ENCODE data around the gene DHX38. TPM values are rescaled to one million over a fixed set of nuclear protein-coding genes. Genes with fewer than 3 reads are reported as not detected.

The DHX38 gene
- total RNA-seq, 1 donor from 2014 or later, result 53.2 TPM

DNA sequence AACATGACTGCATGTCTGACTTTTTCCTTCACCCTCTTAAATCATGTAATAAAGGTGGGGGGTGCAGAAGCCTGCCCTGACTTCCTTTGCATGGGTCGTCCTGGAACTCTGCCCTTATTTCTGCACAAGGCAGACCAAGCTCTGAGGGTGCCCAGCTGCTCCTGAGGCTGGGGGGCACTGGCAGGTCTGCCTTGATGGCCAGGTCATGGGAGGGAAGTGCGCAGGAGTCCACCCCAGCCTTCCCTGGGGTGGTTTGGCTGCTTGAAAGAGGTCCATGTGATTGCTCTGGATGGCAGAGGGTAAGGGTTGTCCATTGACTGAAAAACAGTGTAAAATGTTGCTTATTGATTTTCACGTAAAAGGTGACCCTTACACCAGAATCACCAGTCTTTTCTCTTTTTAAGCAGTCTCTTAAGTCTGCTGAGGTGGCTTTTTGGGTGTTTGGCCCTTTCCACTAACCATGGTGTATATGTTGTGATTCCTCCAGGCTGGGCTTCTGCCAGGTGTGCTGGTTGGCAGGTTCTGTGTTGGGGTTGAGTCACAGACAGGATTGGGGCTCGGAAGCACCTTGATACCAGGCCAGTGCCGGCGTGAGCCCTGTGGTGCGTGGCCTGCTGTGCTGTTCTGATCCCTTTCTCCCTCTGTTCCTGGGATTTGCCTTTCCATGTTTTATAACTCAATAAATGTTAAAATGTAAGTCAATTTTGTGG lies 19.4 kb downstream of the DHX38 start:
- H3K27ac ChIP-seq (ENCODE audit: low read depth, low read length), result no peak overlapping the region
- H3K4me3 ChIP-seq (ENCODE audit: low read length in 3 of 3), result no peak overlapping the region
- H3K36me3 ChIP-seq (ENCODE audit: control insufficient read depth in 3 of 3, insufficient read depth in 3 of 3, low read length in 3 of 3), result peaks cover 44 to 54% (median 45%) of the 10 kb centered on the region in 3 donors

DNA sequence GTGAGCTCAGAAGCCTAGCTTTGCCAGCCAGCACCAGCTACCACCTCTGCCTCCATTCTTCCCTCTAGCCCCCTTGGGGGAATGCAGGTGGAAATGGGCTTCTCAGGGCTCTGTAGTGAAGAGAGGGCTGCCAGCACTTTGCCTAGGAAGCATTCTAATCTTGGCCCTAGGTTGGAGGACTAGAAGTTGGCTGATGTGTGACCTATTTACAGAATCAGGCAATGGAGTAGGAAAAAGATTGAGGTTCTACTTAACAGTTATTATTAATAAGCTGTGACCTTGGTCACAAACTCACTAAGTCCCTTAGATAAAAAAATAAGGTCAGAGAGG lies 19.9 kb downstream of the DHX38 start:
- no peaks in the 10 kb centered on the region for H3K27me3 ChIP-seq (ENCODE audit: control insufficient read depth in 3 of 3, insufficient read depth in 3 of 3, low read length in 3 of 3)
- H3K36me3 ChIP-seq (ENCODE audit: control insufficient read depth in 3 of 3, insufficient read depth in 3 of 3, low read length in 3 of 3), result peaks cover 39 to 49% (median 39%) of the 10 kb centered on the region in 3 donors
- H3K27ac ChIP-seq (ENCODE audit: low read depth, low read length), result no peak overlapping the region
- peak overlapping the region in 1 of 3 donors; percentile 16 for H3K9ac ChIP-seq (ENCODE audit: low read depth in 1 of 3, low read length in 3 of 3)
- H3K4me1 ChIP-seq (ENCODE audit: control insufficient read depth in 3 of 3, insufficient read depth in 3 of 3, low read length in 3 of 3), result no peaks in the 10 kb centered on the region
- no peak overlapping the region for H3K4me3 ChIP-seq (ENCODE audit: low read length in 3 of 3)
- no peaks in the 10 kb centered on the region for H3K9me3 ChIP-seq (ENCODE audit: control insufficient read depth in 3 of 3, low read length in 3 of 3)

More for the DNA sequence above, 19.4 kb downstream of the DHX38 start:
- no peaks in the 10 kb centered on the region for H3K27me3 ChIP-seq (ENCODE audit: control insufficient read depth in 3 of 3, insufficient read depth in 3 of 3, low read length in 3 of 3)
- no peaks in the 10 kb centered on the region for H3K9me3 ChIP-seq (ENCODE audit: control insufficient read depth in 3 of 3, low read length in 3 of 3)
- no peaks in the 10 kb centered on the region for H3K4me1 ChIP-seq (ENCODE audit: control insufficient read depth in 3 of 3, insufficient read depth in 3 of 3, low read length in 3 of 3)
- H3K9ac ChIP-seq (ENCODE audit: low read depth in 1 of 3, low read length in 3 of 3), result peak overlapping the region in 1 of 3 donors; percentile 16

DNA sequence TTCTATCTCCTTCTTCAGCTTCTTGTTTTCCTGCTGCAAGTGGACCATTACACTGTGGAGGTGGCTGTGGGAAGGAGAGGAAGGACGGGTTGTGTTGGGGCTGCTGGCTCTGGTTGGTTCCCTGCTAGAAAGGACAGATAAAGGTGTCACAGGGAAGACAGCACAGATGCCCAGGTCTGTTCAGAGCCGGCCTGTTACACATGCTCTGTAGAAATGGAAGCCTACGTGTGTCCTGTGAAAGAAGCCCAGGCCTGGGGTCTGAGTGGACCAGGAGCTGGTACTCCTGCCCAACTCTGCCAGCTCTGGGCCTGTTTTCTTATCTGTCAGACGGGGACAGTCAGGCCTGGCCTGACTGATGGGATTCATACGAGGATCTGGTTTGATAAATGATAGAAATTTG lies 26.4 kb downstream of the DHX38 start:
- no peak overlapping the region for H3K27ac ChIP-seq (ENCODE audit: low read depth, low read length)
- no peaks in the 10 kb centered on the region for H3K9me3 ChIP-seq (ENCODE audit: control insufficient read depth in 3 of 3, low read length in 3 of 3)
- no peaks in the 10 kb centered on the region for H3K27me3 ChIP-seq (ENCODE audit: control insufficient read depth in 3 of 3, insufficient read depth in 3 of 3, low read length in 3 of 3)
- H3K9ac ChIP-seq (ENCODE audit: low read depth in 1 of 3, low read length in 3 of 3), result no peak overlapping the region
- H3K36me3 ChIP-seq (ENCODE audit: control insufficient read depth in 3 of 3, insufficient read depth in 3 of 3, low read length in 3 of 3), result no peaks in the 10 kb centered on the region
- no peaks in the 10 kb centered on the region for H3K4me1 ChIP-seq (ENCODE audit: control insufficient read depth in 3 of 3, insufficient read depth in 3 of 3, low read length in 3 of 3)
- no peak overlapping the region for H3K4me3 ChIP-seq (ENCODE audit: low read length in 3 of 3)

DNA sequence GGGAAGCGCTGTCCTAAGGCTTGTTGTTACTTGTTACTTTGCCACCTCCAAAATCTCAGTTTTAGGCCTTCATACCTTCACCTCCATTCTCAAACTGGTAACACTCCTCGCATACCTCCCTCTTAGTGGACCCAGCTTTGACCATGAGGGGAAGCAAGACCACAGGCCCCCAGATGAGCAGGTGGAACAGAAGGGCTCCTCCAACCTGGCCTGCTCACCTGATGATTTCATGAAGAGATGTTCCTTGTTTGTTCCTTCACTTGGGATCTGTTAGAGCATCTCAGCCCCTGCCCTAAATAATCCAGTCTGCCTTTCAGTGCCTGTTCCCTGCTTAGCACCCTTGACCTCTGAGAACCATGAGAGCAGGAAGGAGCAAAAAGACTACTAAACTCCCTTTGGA lies 28.7 kb downstream of the DHX38 start:
- Histone ChIP-seq H3K9me3 (ENCODE audit: control insufficient read depth in 3 of 3, low read length in 3 of 3) (no peaks in the 10 kb centered on the region), H3K36me3 (ENCODE audit: control insufficient read depth in 3 of 3, insufficient read depth in 3 of 3, low read length in 3 of 3) (no peaks in the 10 kb centered on the region), H3K27ac (ENCODE audit: low read depth, low read length) (no peak overlapping the region), H3K9ac (ENCODE audit: low read depth in 1 of 3, low read length in 3 of 3) (no peak overlapping the region), H3K27me3 (ENCODE audit: control insufficient read depth in 3 of 3, insufficient read depth in 3 of 3, low read length in 3 of 3) (no peaks in the 10 kb centered on the region), H3K4me3 (ENCODE audit: low read length in 3 of 3) (no peak overlapping the region), H3K4me1 (ENCODE audit: control insufficient read depth in 3 of 3, insufficient read depth in 3 of 3, low read length in 3 of 3) (no peaks in the 10 kb centered on the region)

DNA sequence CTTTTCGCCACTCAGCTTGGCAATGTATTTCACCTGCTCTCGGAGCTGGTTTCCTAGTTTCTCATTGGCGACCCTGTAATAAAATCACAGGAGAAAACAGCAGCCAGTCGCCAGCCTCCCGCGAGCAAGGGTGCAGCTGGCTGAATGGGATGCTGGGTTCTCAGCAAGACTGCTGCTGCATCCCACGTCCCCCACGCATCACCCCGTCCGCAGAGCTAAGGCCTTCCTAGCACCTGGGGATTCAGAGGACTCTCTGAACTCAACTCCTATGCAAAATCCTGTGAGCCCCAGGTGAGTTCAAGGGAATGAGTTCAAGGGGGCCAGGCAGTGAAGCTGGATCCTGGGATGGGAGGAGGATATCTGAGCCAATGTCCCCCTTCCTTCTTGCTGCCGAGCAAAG lies 29.3 kb downstream of the DHX38 start:
- H3K36me3 ChIP-seq (ENCODE audit: control insufficient read depth in 3 of 3, insufficient read depth in 3 of 3, low read length in 3 of 3), result no peaks in the 10 kb centered on the region

DNA sequence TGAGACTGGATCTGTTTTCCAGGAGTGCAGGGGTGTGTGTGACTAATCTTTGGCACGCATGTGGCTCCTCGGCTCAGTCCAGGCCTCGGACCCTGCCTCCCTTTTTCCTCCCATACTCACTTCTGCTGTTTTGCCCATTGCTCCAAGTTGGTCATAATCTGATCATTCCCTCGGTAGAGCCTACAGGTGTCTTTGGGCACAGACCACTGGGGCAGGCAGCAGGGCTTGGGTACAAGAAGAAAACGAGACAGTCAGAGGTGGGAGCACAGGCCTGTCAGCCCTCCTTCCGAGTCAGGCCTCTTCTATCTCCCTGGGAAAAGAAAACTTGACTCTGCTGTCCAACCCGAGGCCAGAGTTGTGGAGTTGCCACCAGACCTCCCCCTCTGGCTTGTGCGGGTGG lies 29.8 kb downstream of the DHX38 start:
- H3K27ac ChIP-seq (ENCODE audit: low read depth, low read length), result no peak overlapping the region
- H3K36me3 ChIP-seq (ENCODE audit: control insufficient read depth in 3 of 3, insufficient read depth in 3 of 3, low read length in 3 of 3), result no peaks in the 10 kb centered on the region
- no peaks in the 10 kb centered on the region for H3K27me3 ChIP-seq (ENCODE audit: control insufficient read depth in 3 of 3, insufficient read depth in 3 of 3, low read length in 3 of 3)
- H3K9me3 ChIP-seq (ENCODE audit: control insufficient read depth in 3 of 3, low read length in 3 of 3), result no peaks in the 10 kb centered on the region
- no peak overlapping the region for H3K4me3 ChIP-seq (ENCODE audit: low read length in 3 of 3)
- H3K9ac ChIP-seq (ENCODE audit: low read depth in 1 of 3, low read length in 3 of 3), result no peak overlapping the region
- H3K4me1 ChIP-seq (ENCODE audit: control insufficient read depth in 3 of 3, insufficient read depth in 3 of 3, low read length in 3 of 3), result no peaks in the 10 kb centered on the region

More for the DNA sequence above, 29.3 kb downstream of the DHX38 start:
- Histone ChIP-seq H3K4me3 (ENCODE audit: low read length in 3 of 3) (no peak overlapping the region), H3K27me3 (ENCODE audit: control insufficient read depth in 3 of 3, insufficient read depth in 3 of 3, low read length in 3 of 3) (no peaks in the 10 kb centered on the region), H3K9ac (ENCODE audit: low read depth in 1 of 3, low read length in 3 of 3) (no peak overlapping the region), H3K27ac (ENCODE audit: low read depth, low read length) (no peak overlapping the region), H3K9me3 (ENCODE audit: control insufficient read depth in 3 of 3, low read length in 3 of 3) (no peaks in the 10 kb centered on the region), H3K4me1 (ENCODE audit: control insufficient read depth in 3 of 3, insufficient read depth in 3 of 3, low read length in 3 of 3) (no peaks in the 10 kb centered on the region)

DNA sequence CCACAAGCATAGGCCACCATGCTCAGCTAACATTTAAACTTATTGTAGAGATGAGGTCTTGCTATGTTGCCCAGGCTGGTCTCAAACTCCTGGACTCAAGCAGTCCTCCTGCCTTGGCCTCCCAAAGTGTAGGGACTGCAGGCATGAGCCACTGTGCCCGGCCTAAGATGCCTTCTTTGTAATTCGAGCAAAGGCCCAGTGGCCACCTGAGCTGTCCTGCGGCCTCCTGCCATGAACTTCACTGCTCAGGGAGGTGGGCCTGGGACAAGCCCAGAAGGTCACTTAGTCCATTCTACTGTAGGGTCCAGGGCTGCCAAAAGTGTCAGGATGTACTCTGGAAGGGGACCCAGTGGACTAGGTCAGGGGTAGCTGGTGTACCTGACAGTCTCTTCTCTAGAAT lies 30.5 kb downstream of the DHX38 start:
- Histone ChIP-seq H3K9me3 (ENCODE audit: control insufficient read depth in 3 of 3, low read length in 3 of 3) (no peaks in the 10 kb centered on the region), H3K36me3 (ENCODE audit: control insufficient read depth in 3 of 3, insufficient read depth in 3 of 3, low read length in 3 of 3) (no peaks in the 10 kb centered on the region), H3K9ac (ENCODE audit: low read depth in 1 of 3, low read length in 3 of 3) (no peak overlapping the region), H3K27ac (ENCODE audit: low read depth, low read length) (no peak overlapping the region), H3K4me1 (ENCODE audit: control insufficient read depth in 3 of 3, insufficient read depth in 3 of 3, low read length in 3 of 3) (no peaks in the 10 kb centered on the region), H3K27me3 (ENCODE audit: control insufficient read depth in 3 of 3, insufficient read depth in 3 of 3, low read length in 3 of 3) (no peaks in the 10 kb centered on the region), H3K4me3 (ENCODE audit: low read length in 3 of 3) (no peak overlapping the region)

DNA sequence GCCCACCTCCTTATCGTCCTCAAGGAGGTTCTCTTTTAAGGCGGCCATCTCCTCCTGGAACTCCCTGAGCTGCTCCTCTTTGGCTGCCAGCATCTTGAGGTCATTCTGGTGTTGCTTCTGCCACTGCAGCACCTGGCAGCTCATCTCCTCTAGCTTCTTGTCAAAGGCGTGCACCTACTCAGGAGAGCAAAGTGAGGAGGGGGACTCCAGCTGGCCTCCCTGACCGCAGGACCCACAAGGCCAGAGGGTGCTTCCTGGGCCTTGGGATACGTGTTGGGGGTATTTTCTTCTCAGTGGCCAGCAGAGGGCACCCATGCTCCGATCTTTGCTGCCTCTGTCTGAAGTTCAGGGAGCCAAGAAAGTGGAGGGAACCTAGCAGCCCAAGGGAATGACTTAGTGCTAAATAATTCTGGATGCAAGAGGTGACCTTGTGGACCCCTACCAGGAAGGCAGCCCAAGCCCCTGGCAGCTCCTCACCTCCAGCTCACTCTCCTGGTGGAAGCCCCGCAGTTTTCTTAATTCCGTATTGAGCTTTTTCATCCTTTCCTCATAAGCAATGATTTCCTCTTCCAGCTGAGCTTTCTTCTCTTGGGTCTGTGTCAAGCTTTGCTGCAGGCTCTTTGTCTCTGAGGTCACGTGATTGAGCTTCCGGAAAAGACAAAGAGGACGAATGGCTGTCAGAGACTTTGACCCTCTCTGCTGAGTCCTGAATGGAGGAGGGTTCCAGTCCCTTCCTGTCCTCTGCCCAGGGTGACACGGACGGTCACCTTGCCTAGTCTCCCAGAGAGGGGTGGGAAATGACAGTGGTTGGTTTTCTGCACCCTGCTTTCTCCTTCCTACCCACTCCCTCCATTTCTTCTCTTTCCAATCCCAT lies 31.4 kb downstream of the DHX38 start:
- Histone ChIP-seq H3K27me3 (ENCODE audit: control insufficient read depth in 3 of 3, insufficient read depth in 3 of 3, low read length in 3 of 3) (no peaks in the 10 kb centered on the region), H3K9ac (ENCODE audit: low read depth in 1 of 3, low read length in 3 of 3) (peak overlapping the region in 1 of 3 donors; percentile 8), H3K4me1 (ENCODE audit: control insufficient read depth in 3 of 3, insufficient read depth in 3 of 3, low read length in 3 of 3) (no peaks in the 10 kb centered on the region), H3K27ac (ENCODE audit: low read depth, low read length) (no peak overlapping the region), H3K4me3 (ENCODE audit: low read length in 3 of 3) (peak overlapping the region in 2 of 3 donors; percentile 29 to 31), H3K36me3 (ENCODE audit: control insufficient read depth in 3 of 3, insufficient read depth in 3 of 3, low read length in 3 of 3) (no peaks in the 10 kb centered on the region), H3K9me3 (ENCODE audit: control insufficient read depth in 3 of 3, low read length in 3 of 3) (no peaks in the 10 kb centered on the region)

DNA sequence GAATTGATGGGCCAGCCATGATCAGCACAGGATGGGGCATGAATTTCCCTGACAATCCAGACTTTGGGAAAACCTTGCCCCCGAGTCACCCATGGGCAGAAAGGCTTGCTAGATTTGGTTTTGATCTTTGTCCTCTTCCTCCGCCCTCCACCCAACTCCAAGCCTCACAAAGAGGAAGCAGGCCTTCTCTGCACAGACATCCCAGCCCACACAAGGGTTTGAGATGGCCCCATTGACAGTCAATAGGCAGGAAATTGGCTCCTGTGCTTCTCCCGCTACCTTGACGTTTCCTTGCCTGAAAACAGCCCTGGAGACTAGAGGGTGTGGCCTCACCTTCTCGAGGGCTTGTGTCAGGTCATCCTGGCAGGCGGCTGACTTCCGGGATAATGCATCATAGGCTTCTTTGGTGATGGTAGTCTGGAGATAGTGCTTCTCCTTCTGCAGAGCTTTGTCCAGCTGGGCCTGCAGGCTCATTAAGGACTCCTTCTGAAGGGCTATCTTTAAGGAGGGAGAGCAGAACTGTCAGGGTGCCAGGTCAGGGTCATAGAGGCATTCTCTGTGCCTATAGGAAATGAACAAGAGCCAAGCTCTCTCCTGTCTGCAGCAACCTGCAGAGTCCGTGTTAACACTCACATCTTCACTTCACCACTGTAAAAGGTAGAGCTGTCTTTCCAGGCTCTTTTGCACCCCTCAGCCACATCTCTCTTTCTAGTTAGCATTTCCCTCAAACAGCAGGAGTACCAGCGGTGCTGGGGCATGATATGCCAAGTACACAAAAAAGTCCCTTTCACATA lies 32.2 kb downstream of the DHX38 start:
- H3K9me3 ChIP-seq (ENCODE audit: control insufficient read depth in 3 of 3, low read length in 3 of 3), result no peaks in the 10 kb centered on the region
- H3K9ac ChIP-seq (ENCODE audit: low read depth in 1 of 3, low read length in 3 of 3), result no peak overlapping the region
- no peak overlapping the region for H3K27ac ChIP-seq (ENCODE audit: low read depth, low read length)
- H3K4me1 ChIP-seq (ENCODE audit: control insufficient read depth in 3 of 3, insufficient read depth in 3 of 3, low read length in 3 of 3), result no peaks in the 10 kb centered on the region
- H3K36me3 ChIP-seq (ENCODE audit: control insufficient read depth in 3 of 3, insufficient read depth in 3 of 3, low read length in 3 of 3), result no peaks in the 10 kb centered on the region
- H3K27me3 ChIP-seq (ENCODE audit: control insufficient read depth in 3 of 3, insufficient read depth in 3 of 3, low read length in 3 of 3), result no peaks in the 10 kb centered on the region
- H3K4me3 ChIP-seq (ENCODE audit: low read length in 3 of 3), result no peak overlapping the region

DNA sequence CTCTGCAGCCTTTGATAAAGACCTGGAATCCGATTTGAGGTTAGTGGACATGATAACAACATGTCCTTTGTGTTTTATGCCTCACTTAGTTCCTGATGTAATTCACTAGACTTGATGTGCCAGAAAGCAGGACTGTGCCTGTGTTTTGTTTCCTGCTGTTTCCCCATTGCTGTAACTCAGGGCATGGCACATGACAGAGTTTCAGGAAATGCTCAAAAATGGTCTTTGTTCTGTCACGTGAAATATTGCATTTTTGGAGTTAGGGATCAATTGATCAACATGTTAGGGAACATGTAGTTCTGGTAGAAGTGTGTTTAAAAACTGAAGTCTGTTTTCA lies 32.8 kb downstream of the DHX38 start:
- H3K36me3 ChIP-seq (ENCODE audit: control insufficient read depth in 3 of 3, insufficient read depth in 3 of 3, low read length in 3 of 3), result no peaks in the 10 kb centered on the region
- no peak overlapping the region for H3K9ac ChIP-seq (ENCODE audit: low read depth in 1 of 3, low read length in 3 of 3)
- no peaks in the 10 kb centered on the region for H3K4me1 ChIP-seq (ENCODE audit: control insufficient read depth in 3 of 3, insufficient read depth in 3 of 3, low read length in 3 of 3)
- no peaks in the 10 kb centered on the region for H3K9me3 ChIP-seq (ENCODE audit: control insufficient read depth in 3 of 3, low read length in 3 of 3)
- H3K4me3 ChIP-seq (ENCODE audit: low read length in 3 of 3), result no peak overlapping the region
- no peaks in the 10 kb centered on the region for H3K27me3 ChIP-seq (ENCODE audit: control insufficient read depth in 3 of 3, insufficient read depth in 3 of 3, low read length in 3 of 3)
- no peak overlapping the region for H3K27ac ChIP-seq (ENCODE audit: low read depth, low read length)
